ENCODE measurements around the gene COMMD1.

DNA sequence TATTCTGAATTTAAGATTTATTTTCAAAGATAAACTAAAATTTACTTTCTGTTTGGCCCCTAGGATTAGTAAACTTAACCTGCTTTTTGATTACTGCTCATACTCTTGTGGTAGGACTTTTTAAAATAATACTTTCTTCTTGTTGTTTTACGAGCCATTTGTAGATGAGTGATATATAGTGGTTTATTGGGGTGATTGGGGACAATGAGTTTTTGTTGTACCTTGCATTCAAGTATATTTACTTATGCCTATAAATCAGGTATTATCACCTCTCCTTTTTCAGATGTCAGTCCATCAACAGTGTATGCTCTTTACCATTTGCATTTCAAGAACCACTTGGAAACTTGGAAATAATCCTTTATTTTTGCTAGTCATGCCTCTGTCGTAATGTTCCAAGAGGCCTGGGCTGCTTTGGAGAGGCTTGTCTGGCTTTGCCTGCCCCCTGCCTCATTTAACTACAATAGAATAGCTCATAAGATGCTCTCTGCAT, 131.3 kb downstream of the COMMD1 start:
- TF ChIP-seq CTCF (IDR thresholded peaks at IDR 0.05) (no peak), POLR2A (IDR thresholded peaks at IDR 0.05) (no peak)

Data from thyroid gland (tissue), 4 donors.